NCI-H510A treated with DMSO at 0.1 percent for 48 hours (cell line): ENCODE results near the gene TIMM13.

Experiments used
- DNase-seq: peaks from one replicate; lab custom pipeline; 2025; lab: John Stamatoyannopoulos, UW

TIMM13 gene

GRCh38 chr19:2382530-2383222 lies 44.7 kb downstream of the TIMM13 start:
- DNase-seq, result no peak

GRCh38 chr19:2381148-2381820 lies 46.1 kb downstream of the TIMM13 start:
- DNase-seq, result no peak

- DNase-seq, result no peak
Observed at GRCh38 chr19:2380567-2380966, 46.8 kb downstream of the TIMM13 start.

- DNase-seq, result no peak
Observed at GRCh38 chr19:2376784-2377519, 50.4 kb downstream of the TIMM13 start.
